Endodermal cell (in vitro differentiated cells): ENCODE data around the gene EXOSC9. TPM values are rescaled to one million over a fixed set of nuclear protein-coding genes. Genes with fewer than 3 reads are reported as not detected.

Experiments used
- DNase-seq: peaks from one replicate; pipeline ENCODE4 v3.0.0-alpha.2; 2017
- H3K27ac ChIP-seq: 2 replicates; pipeline ENCODE4 v1.5.1; 2013; ENCODE audit warnings: mild to moderate bottlenecking, low read depth, low read length, moderate library complexity
- H3K27me3 ChIP-seq: 2 replicates; pipeline ENCODE4 v1.6.1; 2013; ENCODE audit warnings: mild to moderate bottlenecking, low read length, moderate library complexity; ENCODE audit not compliant: insufficient read depth, control insufficient read depth, poor library complexity, severe bottlenecking
- H3K36me3 ChIP-seq: 2 replicates; pipeline ENCODE4 v1.7.0; 2013; ENCODE audit warnings: mild to moderate bottlenecking, low read length, moderate library complexity; ENCODE audit not compliant: control insufficient read depth, insufficient read depth
- H3K4me1 ChIP-seq: one replicate; pipeline ENCODE4 v1.7.0; 2013; ENCODE audit warnings: low read length; ENCODE audit not compliant: control insufficient read depth, insufficient read depth
- H3K4me3 ChIP-seq: 2 replicates; pipeline ENCODE4 v1.5.1; 2013; ENCODE audit warnings: mild to moderate bottlenecking, low read length, moderate library complexity
- H3K9ac ChIP-seq: 2 replicates; pipeline ENCODE4 v1.6.1; 2013; ENCODE audit warnings: mild to moderate bottlenecking, low read length, moderate library complexity; ENCODE audit not compliant: poor library complexity, severe bottlenecking; ENCODE audit errors: extremely low read depth
- H3K9me3 ChIP-seq: 2 replicates; pipeline ENCODE4 v1.6.1; 2013; ENCODE audit warnings: mild to moderate bottlenecking, low read length, moderate library complexity; ENCODE audit not compliant: control insufficient read depth
- H3K27ac Mint-ChIP-seq: 2 replicates; pipeline ENCODE4 v1.8.0; 2020; ENCODE audit warnings: mixed read lengths
- H3K27me3 Mint-ChIP-seq: 2 replicates; pipeline ENCODE4 v1.8.0; 2021; ENCODE audit warnings: mild to moderate bottlenecking, mixed read lengths; ENCODE audit not compliant: insufficient read depth
- H3K36me3 Mint-ChIP-seq: 2 replicates; pipeline ENCODE4 v1.8.0; 2020; ENCODE audit warnings: low read depth, mixed read lengths
- H3K4me1 Mint-ChIP-seq: 2 replicates; pipeline ENCODE4 v1.8.0; 2020; ENCODE audit warnings: mixed read lengths
- H3K4me3 Mint-ChIP-seq: 2 replicates; pipeline ENCODE4 v1.8.0; 2020; ENCODE audit warnings: mild to moderate bottlenecking, moderate library complexity, mixed read lengths
- H3K9me3 Mint-ChIP-seq: 2 replicates; pipeline ENCODE4 v1.8.0; 2020; ENCODE audit warnings: mild to moderate bottlenecking, mixed read lengths
- CTCF ChIP-seq: fragments of 200-600 bp; sonication (generic); conservative IDR thresholded peaks from 2 replicates; pipeline ENCODE4 v1.5.0; 2021; ENCODE audit warnings: antibody characterized with exemption, mild to moderate bottlenecking
- WGBS, 2 experiments: methylation state at CpG; one replicate each; pipeline versions ENCODE4 v1.1.5 to v1.1.7; 2013; ENCODE audit warnings: missing lambda C conversion rate in 2 of 2, mixed read lengths in 1 of 2; ENCODE audit not compliant: insufficient coverage in 1 of 2, insufficient read length in 1 of 2; 5-methylcytosine and 5-hydroxymethylcytosine counted together
- total RNA-seq, 2 donors: library from RNA; stranded (reverse); fragmentation: NEBNext Ultra II Directional in 1 of 2; extraction: Animal tissue kit (Norgen Biotek cat#: 25700) in 1 of 2; gene quantifications; 2 replicates in 1 of 2; 3 replicates in 1 of 2; pipeline ENCODE4 v1.2.1, GENCODE V29; 2021

The EXOSC9 gene
- total RNA-seq, 2 donors from 2014 or later = 47.9 to 69.0 TPM

- DNase-seq = no peak
- H3K4me1 ChIP-seq = no peaks in the 10 kb centered on the region
- H3K36me3 ChIP-seq = no peaks in the 10 kb centered on the region
- WGBS, 2 experiments = 92% methylated on average over 4 to 6 of the region's 6 CpGs
- H3K27me3 ChIP-seq = no peaks in the 10 kb centered on the region
- Mint-ChIP-seq H3K27ac (no peak overlapping the region), H3K9me3 (no peaks in the 10 kb centered on the region), H3K4me1 (no peaks in the 10 kb centered on the region), H3K27me3 (peaks cover 10% of the 10 kb centered on the region), H3K4me3 (no peak overlapping the region), H3K36me3 (no peaks in the 10 kb centered on the region)
- H3K9ac ChIP-seq = no peak overlapping the region
- no peak for TF ChIP-seq CTCF
- no peak overlapping the region for H3K27ac ChIP-seq
- no peak overlapping the region for H3K4me3 ChIP-seq
- no peaks in the 10 kb centered on the region for H3K9me3 ChIP-seq
Observed at GRCh38 chr4:121776610-121777401, 24.3 kb upstream of the EXOSC9 start.

- Mint-ChIP-seq H3K27me3 (peaks cover 6% of the 10 kb centered on the region), H3K4me3 (no peak overlapping the region), H3K36me3 (no peaks in the 10 kb centered on the region), H3K27ac (no peak overlapping the region), H3K9me3 (no peaks in the 10 kb centered on the region), H3K4me1 (no peaks in the 10 kb centered on the region)
- Histone ChIP-seq H3K9ac (no peak overlapping the region), H3K4me3 (no peak overlapping the region), H3K27me3 (no peaks in the 10 kb centered on the region), H3K36me3 (no peaks in the 10 kb centered on the region), H3K4me1 (no peaks in the 10 kb centered on the region), H3K9me3 (no peaks in the 10 kb centered on the region), H3K27ac (no peak overlapping the region)
- no peak for DNase-seq
- TF ChIP-seq CTCF = no peak
- WGBS, 2 experiments = 80 to 100% methylated on average over 1 to 3 of the region's 3 CpGs
Observed at GRCh38 chr4:121777625-121778024, 23.5 kb upstream of the EXOSC9 start.

- H3K27ac Mint-ChIP-seq = no peak overlapping the region
- H3K9ac ChIP-seq = no peak overlapping the region
- H3K36me3 Mint-ChIP-seq = no peaks in the 10 kb centered on the region
- H3K27me3 Mint-ChIP-seq = peaks cover 4% of the 10 kb centered on the region
- no peak overlapping the region for H3K4me3 ChIP-seq
- H3K4me3 Mint-ChIP-seq = no peak overlapping the region
- no peaks in the 10 kb centered on the region for H3K27me3 ChIP-seq
- H3K9me3 Mint-ChIP-seq = no peaks in the 10 kb centered on the region
- H3K4me1 Mint-ChIP-seq = no peaks in the 10 kb centered on the region
- no peaks in the 10 kb centered on the region for H3K4me1 ChIP-seq
- DNase-seq = no peak
- 96 to 97% methylated on average over 5 to 8 of the region's 8 CpGs for WGBS, 2 experiments
- TF ChIP-seq CTCF = no peak
- H3K9me3 ChIP-seq = no peaks in the 10 kb centered on the region
- H3K36me3 ChIP-seq = no peaks in the 10 kb centered on the region
- H3K27ac ChIP-seq = no peak overlapping the region
Observed at GRCh38 chr4:121778991-121779628, 22.0 kb upstream of the EXOSC9 start.
